ENCODE data around the gene ARL6IP5.

Gene ARL6IP5

DNA sequence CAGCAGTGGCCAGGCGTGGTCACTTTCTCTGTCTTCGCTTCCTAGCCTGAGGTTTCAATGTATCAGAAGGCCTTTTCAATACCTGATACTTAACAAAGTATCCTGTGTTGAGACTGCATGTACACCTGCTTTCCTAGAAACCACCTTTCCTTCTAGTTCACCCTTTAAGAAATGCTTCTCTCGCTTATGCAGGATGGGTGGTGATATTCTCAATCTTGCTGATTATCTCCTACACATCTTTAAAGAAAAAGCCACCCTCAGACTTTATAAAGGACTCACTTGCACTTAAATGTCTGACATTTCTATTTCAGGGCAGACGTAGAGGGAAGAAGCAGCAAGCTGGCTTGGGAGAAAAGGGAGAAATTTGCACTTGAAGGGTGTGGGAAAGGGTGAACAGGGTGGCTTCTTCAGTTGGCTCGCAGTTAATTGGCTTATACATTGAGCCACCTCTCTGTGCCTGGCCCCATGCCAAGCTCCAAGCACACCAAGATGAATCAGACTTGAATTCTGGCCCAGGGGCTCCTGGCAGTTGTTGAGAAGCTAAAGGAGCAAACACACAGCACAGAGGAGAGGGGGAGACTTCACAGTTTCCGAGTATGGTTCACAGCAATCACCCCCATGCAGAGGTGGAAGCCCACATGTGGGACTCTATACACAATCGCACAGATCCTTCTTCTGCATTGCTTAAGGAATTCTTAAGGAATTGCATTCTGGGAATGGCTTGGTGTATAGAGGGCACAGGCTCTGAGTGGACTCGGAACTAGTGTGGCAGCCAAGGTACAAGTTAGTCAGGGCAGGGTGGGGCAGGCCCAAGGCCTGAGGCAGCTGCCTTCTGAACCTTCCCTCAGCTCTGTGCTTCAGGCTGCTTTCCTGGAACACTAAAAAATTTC lies 1.3 kb downstream of the ARL6IP5 start:
- peak; percentile 65 for DNase-seq

DNA sequence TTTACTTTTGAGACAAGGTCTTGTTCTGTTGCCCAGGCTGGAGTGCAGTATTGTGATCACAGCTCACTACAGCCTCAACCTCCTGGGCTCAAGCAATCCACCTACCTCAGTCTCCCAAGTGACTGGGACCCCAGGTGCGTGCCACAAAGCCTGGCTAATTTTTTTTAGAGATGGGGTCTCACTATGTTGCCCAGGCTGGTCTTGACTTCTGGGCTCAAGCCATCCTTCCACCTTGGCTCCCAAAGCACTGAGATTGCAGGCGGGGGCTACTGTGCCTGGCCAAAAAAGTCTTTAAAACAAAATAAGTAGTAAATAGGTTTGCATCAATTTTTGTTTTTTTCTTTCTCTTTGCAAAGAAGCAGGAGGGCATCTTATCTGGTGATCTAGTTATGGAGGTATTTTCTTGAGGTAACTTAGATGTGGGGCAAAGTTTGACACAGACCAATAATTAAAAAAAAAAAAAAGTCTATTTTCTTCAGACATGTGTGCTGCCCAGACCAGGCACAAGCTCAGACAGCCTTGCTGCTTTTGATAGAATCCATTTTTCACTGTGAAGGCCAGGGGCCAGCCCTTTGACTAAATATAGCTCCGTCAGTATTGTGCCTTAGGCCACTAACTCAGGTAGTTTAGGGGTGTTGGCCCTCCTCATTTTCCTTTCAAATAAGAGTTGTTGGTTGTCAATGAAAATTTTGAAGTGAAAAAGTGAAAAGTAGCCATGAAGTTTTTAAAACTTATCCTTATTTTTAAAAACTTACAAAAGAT lies 2.5 kb downstream of the ARL6IP5 start:
- no peak for DNase-seq

DNA sequence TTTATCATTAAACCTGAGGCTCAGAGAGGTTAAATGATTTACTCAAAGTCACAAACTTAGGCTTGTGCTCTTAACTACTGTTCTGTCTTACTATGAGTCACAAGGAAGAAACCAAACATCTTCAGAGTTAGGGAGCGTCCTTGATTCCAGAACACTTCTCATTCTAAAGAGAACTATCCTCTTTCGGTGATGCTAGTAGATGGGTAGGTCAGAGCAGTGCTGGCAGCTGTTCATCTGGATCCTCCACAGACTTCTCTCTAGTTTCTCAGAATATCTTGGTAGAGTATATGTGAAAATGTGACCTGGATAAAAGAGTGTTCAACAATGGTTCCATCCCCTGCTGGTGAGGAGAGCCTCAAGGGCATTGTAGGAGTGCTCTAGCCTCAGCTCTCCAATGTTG lies 3.3 kb downstream of the ARL6IP5 start:
- no peak for DNase-seq

DNA sequence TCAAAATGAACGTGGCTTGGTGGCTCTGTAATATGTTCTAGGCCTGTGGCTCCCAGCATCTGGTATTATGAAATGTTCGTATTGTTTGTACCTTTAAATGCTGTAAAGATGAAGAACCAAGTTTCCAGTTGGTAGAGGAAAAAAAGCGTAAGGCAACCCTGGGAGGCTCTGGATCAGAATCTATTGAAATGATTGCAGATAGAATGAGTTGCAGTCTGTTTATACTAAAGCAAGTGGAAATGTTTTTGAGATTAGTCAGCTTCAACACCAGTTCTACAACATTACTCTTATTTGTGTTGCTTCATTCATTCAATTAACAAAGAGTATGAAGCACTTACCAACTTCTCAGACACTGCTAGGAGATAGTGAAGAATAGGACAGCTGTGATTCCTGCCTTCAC lies 5.3 kb downstream of the ARL6IP5 start:
- no peak for DNase-seq

DNA sequence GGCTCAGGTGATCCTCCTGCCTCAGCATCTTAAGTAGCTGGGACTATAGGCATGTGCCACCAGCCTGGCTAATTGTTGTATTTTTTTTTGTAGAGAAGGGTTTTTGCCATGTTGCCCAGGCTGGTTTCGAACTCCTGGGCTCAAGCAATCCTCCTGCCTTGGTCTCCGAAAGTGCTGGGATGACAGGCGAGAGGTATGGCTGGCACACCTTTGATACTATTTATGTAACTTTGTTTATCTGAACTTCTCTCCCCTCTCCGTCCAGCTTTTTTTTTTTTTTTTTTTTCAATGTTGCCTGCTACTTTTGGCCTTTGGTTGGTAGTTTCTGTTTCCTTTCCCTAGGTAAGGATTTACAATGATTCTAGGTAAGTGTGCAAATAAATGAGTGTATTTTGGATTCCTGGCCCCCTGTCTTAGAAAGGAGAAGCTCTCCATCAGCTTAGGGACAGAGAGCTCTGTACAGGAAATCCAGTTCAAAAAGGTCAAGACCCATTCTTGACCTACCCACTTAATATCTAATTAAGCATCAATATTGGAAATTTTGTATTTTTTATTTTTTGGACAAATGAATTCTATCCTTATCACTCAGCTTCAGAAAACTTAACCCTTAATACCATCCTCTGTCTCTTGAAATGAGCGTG lies 6.8 kb downstream of the ARL6IP5 start:
- DNase-seq, result no peak

DNA sequence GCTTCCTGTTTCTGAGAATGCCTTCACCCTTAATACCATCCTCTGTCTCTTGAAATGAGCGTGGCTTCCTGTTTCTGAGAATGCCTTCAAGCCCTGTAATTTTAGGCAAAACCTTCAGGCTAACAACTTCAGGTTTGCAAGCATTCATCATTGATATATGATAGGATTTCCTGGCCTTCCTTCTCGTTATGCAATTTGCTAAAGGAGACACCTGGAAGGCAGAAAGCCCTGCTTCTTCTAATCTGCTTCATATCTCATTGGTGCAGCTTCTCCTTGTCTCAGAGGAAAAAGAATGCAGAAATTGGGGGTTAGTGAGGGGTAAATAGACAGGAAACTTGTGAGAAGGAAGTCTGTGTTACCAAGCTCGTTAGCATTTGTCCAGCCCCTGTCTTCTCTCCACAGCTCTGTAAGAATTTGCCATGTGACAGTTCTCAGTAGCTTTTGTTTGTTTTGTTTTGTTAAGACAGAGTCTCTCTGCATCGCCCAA lies 7.3 kb downstream of the ARL6IP5 start:
- DNase-seq, result peak; percentile 60

DNA sequence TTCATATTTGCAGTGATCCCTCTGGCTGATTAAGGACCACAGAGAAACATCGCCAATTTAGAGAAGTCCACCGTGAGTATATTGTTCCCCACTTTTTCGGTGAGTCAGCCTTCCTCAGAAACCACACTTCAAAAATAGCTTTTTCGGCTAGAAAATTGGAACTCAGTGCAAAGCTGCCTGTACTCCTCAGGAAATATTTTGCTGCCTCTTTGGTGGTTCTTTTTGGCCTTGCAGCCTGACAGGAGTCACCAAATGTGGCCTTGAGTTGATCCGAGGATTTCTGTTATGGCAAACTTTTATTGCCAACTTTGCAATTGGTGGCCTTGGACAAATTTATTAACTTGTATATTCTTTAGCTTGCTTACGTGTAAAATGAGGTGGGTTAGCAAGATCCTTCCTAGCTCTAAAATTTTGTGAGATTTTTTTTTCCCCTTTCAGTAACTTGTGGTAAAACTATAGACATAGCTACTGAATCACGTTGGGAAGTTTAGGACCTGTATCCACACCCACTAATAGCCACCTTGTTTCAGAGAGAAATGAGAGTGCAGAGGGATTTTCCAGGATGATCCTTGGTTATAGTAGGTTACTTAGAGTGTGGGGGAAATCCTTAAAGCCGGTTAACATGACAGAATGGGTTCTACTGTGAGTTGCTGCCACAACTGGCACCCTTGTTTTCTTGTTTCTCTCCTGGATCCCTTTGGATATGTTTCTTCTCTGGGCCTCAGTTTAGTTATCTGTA lies 9.9 kb downstream of the ARL6IP5 start:
- DNase-seq, result no peak

DNA sequence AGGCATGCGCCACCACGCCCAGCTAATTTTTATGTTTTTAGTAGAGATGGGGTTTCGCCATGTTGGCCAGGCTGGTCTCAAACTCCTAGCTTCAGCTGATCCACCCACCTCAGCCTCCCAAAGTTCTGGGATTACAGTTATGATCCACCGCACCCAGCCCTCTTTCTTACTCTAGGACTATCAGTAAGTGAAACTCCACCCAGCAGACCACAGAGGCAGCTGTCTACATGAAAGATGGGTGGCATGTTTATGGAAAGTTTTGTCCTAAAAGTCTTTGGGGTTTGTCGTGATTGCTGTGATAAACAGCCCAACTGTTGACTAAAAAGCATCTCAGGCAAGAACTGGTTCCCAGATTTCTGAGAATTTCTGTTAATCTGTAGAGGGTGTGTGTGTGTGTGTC lies 10.9 kb downstream of the ARL6IP5 start:
- no peak for DNase-seq

DNA sequence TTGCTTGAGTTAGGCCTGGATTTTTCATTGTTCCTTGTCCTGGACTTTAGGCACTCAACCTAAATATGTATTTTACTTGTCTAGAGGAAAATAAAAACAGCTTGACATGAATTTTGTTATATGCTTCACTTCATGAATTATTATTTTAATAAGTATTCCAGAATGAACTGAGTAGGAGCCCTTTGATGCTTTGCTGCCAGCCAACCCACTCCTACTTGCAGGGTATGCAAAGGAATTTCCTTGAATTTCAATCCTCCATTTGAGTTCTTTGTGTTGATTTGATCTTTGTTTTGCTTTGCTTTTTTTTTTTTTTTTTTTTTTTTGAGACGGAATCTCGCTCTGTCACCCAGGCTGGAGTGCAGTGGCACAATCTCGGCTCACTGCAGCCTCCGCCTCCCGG lies 11.6 kb downstream of the ARL6IP5 start:
- no peak for DNase-seq

DNA sequence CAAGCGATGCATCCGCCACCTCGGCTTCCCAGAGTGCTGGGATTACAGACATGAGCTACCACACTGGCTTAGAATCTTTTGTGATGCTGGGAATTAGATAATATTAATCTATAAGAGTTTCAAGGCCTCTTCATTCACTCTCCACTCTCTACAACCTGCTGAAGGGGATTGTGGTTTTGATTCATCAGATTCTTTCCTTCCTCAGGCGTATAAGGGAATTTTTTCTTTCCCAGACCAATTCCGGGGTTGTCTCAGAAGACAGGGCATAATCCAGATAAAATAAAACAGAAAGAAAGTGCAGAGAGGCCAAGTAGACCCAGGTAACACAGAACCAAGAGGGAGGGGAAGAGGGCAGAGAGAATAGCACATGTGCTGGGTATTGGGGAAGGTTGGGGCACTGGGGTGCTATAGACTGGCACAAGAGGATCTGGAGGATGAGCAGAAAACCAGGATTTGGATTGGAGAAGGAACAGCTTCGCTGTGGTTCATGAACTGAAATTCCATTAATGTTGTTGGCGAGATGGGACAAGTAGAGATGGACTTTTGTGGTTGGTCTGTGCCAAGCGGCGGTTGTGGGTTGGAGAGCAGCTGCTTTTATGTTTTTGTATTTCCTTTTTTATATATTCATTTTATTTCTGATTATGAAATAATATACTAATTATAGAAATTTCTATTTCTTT lies 12.8 kb downstream of the ARL6IP5 start:
- DNase-seq, result no peak

DNA sequence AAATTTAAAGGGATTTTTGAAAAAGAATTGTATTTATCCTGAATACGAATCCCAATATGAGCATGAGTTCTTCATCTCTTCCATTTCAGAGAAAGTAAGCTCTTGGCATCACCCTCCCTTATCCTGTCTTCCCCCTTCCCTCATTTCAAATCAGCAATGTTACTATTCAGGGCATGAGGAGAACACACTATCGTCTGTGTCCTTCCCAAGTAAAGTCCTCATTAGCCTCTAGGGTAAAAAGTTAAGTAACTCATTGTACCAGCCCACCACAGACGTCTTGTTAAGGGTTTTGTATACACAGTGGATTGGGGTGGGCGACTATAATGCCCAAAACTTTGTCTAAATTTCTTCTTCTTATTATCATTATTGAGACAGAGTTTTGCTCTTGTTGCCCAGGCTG lies 14.8 kb downstream of the ARL6IP5 start:
- no peak for DNase-seq

DNA sequence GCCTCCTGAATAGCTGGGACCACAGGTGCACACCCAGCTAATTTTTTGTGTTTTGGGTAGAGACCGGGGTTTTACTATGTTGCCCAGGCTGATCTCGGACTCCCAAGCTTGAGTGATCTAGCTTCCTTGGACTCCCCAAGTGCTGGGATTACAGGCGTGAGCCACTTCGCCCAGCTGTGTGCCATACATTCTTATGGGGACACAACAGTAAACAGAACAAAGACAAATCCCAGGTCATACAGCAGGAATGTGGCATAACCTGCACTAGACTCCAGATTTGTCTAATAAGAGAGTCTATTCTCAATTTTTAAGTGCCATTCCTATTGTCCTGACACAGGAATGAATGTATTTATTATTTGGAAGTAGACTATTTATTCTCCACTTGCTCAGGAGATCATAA lies 17.6 kb downstream of the ARL6IP5 start:
- DNase-seq, result no peak

DNA sequence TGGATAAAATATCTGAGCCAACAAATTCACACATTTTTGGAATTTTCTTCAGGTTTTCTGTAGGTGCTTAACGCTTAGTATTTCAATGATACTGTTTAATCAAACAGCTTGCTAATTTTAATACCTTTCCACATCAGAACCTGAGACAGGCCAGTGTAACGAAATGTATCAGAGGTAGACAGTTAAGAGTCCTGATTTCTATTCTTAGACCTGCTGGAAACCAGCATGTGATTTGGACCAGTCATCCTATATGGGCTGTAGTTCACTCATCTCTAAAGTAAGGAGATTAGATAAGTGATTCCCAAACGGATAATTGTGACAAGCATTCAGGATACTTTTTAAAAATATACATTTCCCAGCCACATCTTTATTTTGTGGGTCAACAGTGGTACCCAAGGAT lies 18.4 kb downstream of the ARL6IP5 start:
- no peak for DNase-seq

DNA sequence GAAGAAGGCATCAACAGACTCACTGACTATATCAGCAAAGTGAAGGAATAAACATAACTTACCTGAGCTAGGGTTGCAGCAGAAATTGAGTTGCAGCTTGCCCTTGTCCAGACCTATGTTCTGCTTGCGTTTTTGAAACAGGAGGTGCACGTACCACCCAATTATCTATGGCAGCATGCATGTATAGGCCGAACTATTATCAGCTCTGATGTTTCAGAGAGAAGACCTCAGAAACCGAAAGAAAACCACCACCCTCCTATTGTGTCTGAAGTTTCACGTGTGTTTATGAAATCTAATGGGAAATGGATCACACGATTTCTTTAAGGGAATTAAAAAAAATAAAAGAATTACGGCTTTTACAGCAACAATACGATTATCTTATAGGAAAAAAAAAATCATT lies 19.8 kb downstream of the ARL6IP5 start:
- no peak for DNase-seq

DNA sequence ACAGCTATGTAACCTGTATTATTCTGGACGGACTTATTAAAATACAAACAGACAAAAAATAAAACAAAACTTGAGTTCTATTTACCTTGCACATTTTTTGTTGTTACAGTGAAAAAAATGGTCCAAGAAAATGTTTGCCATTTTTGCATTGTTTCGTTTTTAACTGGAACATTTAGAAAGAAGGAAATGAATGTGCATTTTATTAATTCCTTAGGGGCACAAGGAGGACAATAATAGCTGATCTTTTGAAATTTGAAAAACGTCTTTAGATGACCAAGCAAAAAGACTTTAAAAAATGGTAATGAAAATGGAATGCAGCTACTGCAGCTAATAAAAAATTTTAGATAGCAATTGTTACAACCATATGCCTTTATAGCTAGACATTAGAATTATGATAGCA lies 20.6 kb downstream of the ARL6IP5 start:
- no peak for DNase-seq

DNA sequence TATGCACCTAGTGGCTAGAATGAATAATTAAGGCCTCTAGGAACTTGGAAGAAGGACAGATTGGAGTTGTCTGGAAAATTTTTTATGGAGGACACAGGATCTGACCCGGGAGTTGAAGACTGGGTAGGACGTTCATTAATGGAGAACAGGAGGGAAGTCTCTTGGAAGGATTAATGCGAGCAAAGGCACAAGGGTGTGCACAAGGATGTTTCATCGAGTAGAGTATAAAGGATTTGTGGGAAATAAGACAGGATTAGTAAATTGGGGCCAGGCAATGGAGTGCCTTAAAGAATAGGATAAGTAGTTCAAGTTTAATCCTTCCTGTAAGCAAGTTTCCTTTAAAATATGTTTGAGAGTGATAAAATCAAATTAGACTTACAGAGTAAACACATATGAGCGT lies 23.1 kb downstream of the ARL6IP5 start:
- DNase-seq, result no peak

DNA sequence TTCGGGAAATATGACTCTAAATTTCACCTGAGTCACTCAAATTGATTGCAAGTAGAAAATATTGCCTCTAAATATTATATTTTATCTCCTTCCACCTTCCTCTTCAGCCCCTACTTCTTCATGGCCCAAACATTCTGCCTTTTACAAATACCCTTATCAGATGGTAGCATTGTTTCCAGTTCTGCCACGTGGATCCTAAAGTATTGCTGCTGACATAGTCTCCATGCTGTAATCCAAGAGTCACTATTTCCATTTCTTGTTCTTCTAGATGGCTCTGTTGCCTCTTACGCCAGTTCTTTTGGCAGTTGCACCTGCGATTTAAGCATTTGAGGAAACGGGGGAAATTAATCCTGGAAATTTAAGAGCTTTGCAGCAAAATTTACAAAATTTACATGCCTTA lies 24.1 kb downstream of the ARL6IP5 start:
- DNase-seq, result no peak

DNA sequence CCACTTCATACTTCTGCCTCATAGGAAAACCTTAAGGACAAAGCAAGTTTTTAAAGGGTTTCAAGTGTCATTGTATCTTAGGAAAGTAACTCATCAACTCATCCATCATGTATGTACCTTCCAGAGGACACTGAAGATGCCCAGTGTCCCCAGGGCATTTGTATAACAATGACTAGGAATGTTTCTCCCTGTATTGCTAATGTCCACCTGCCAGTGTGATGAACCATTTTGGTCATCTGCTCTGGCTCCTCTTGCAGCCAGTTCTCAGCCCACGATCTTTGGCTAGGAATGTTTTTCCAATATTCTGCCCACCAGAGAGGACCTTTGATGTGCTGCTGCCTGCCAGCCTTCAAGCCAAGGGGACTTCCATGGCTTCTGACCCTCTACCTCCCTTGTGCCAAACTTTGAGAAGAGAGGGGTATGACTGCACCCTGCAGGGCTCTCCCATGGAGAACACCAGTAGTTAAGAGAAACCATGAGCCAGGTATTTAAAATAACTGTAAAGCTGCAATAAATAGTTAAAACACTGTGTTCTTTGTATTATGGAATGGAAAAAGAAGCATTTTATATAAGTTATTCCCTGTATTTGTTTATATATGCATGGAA lies 26.3 kb downstream of the ARL6IP5 start:
- no peak for DNase-seq

DNA sequence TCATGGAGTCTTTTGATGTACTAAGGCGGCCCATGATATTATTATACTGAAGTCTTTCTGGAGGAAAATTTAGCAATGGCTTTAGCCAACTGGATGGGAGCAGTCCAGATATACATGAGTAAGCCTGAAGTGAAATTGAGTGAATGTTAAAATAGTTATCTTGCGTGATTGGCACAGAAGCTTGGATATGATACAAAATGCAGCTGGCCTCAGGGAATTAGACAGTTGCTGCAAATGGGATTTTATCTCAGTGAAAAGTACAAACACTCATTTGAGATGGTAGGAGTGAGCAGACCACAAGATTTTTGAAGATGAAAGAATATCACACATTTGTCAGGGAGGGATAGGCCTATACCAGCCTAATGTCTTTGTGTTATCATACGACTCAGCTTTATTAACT lies 28.8 kb downstream of the ARL6IP5 start:
- no peak for DNase-seq

DNA sequence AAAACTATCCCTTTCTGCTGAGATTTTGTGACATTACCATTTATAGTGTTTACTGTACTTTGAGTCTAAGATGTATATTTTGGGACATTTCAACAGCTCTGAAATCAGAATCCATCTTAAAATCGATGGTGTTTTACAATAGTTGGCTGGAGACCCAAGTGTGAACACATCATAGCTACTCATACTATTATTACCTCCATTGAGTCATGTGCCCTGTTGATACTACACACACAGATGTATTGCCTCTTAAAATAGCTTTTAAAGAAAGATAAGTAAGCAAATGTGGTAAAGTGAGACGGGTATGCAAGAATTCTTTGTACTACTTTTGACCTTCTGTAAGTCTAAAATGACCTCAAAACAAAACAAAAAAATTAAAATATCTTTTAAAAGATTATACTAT lies 31.0 kb downstream of the ARL6IP5 start:
- DNase-seq, result no peak

DNA sequence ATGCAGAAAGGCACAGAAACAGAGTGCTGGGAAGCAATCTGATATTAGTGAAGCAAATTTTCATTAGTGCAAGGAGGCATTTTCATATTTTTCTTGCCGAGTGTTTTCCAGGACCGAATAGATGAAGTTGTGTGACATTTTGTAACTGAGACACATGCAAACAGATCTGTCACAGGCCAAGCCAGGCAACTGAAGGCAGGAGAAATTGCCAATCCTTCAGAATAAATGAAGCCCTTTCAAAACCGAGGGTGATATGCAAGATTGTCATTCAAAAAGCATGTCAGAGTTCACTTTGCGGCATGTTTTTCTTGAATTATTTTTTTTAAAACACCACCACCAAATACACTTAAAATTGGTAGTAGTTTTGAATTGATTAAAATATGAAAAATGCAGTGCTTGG lies 31.4 kb downstream of the ARL6IP5 start:
- DNase-seq, result no peak

DNA sequence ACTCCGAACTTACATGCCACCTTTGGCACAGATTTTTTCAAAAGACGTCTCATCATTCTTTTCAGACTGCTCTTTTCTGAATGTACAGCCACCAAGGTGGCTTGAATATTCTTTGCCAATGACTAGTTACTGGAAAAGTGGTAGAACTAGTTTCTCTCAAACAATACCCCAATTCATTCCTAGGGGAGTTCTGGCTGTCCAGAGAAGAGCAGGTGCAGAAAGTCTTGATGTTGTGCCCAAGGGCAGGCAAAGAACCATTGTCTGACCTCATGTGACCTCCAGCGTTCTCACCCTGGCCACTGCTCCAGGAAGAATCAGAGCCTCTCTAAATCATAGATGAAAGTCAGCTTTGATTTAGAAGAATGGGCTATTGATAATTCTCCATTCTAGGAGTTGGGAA lies 32.2 kb downstream of the ARL6IP5 start:
- no peak for DNase-seq
